SK-N-SH (cell line): ENCODE results near the gene ELF5. TPM values are rescaled to one million over a fixed set of nuclear protein-coding genes. Genes with fewer than 3 reads are reported as not detected.

Experiments used
- CTCF ChIA-PET: fragments of 300-600, 350-600 bp; formaldehyde crosslinking; extraction: SDS; loops from one replicate; lab custom pipeline; 2021; lab: Yijun Ruan, JAX
- POLR2A ChIA-PET: fragments of 350-600 bp; sonication (Branson Sonifier 250); formaldehyde crosslinking; extraction: SDS; loops from one replicate; lab custom pipeline; 2020; ENCODE audit warnings: antibody characterized with exemption, inconsistent platforms; lab: Yijun Ruan, JAX
- DNase-seq: peaks from one replicate; pipeline ENCODE4 v3.0.0; 2012
- H2AFZ ChIP-seq: fragments of 200-600 bp; sonication (generic); 2 replicates; pipeline ENCODE4 v1.8.1; 2016; ENCODE audit warnings: antibody characterized with exemption, mild to moderate bottlenecking, low read depth
- H3F3A ChIP-seq: fragments of 200-600 bp; sonication (generic); replicated peaks from 2 replicates; pipeline ENCODE3; 2016; ENCODE audit warnings: antibody characterized with exemption, mild to moderate bottlenecking; ENCODE audit not compliant: insufficient read depth
- H3K27ac ChIP-seq, 2 experiments: fragments of 200-500 bp in 1 of 2; fragments of 200-600 bp in 1 of 2; sonication (Bioruptor generic) in 1 of 2; sonication (generic), shearing (Covaris generic) in 1 of 2; 2 replicates each; pipeline versions ENCODE4 v1.5.1 to v1.6.1; 2014 to 2016; ENCODE audit warnings: low read depth in 2 of 2, inconsistent platforms in 1 of 2, low read length in 1 of 2, mild to moderate bottlenecking in 1 of 2, mixed read lengths in 1 of 2
- H3K27me3 ChIP-seq: fragments of 200-600 bp; sonication (generic), shearing (Covaris generic); 2 replicates; pipeline ENCODE4 v1.6.1; 2016; ENCODE audit warnings: mixed run types; ENCODE audit not compliant: insufficient read depth
- H3K36me3 ChIP-seq, 2 experiments: fragments of 200-500 bp in 1 of 2; fragments of 200-600 bp in 1 of 2; sonication (Bioruptor generic) in 1 of 2; sonication (generic) in 1 of 2; replicated peaks in 1 of 2; 2 replicates each; pipeline versions ENCODE3 to v1.5.1; 2014 to 2016; ENCODE audit warnings: low read length in 1 of 2, mild to moderate bottlenecking in 1 of 2; ENCODE audit not compliant: insufficient read depth in 2 of 2, control insufficient read depth in 1 of 2
- H3K4me1 ChIP-seq, 2 experiments: fragments of 200-500 bp in 1 of 2; fragments of 200-600 bp in 1 of 2; sonication (Bioruptor generic) in 1 of 2; sonication (generic), shearing (Covaris generic) in 1 of 2; 2 replicates each; pipeline versions ENCODE4 v1.5.1 to v1.6.1; 2014 to 2016; ENCODE audit warnings: low read depth in 1 of 2, low read length in 1 of 2, mixed run types in 1 of 2; ENCODE audit not compliant: insufficient read depth in 2 of 2, control insufficient read depth in 1 of 2
- H3K4me2 ChIP-seq: fragments of 200-600 bp; sonication (generic), shearing (Covaris generic); 2 replicates; pipeline ENCODE4 v1.6.1; 2017; ENCODE audit warnings: mixed run types
- H3K4me3 ChIP-seq, 2 experiments: fragments of 200-500 bp in 1 of 2; fragments of 200-600 bp in 1 of 2; sonication (Bioruptor generic) in 1 of 2; sonication (generic), shearing (Covaris generic) in 1 of 2; 2 replicates each; pipeline versions ENCODE4 v1.5.1 to v1.8.1; 2014 to 2016; ENCODE audit warnings: low read depth in 2 of 2, inconsistent platforms in 1 of 2, low read length in 1 of 2, mild to moderate bottlenecking in 1 of 2, mixed read lengths in 1 of 2, moderate library complexity in 1 of 2
- H3K79me2 ChIP-seq: fragments of 200-600 bp; sonication (generic); 2 replicates; pipeline ENCODE4 v1.8.1; 2017; ENCODE audit warnings: mild to moderate bottlenecking; ENCODE audit not compliant: insufficient read depth
- H3K9ac ChIP-seq: fragments of 200-600 bp; sonication (generic); 2 replicates; pipeline ENCODE4 v1.6.1; 2017; ENCODE audit warnings: mixed run types
- H3K9me2 ChIP-seq: fragments of 200-600 bp; sonication (generic); 2 replicates; pipeline ENCODE4 v1.6.1; 2017; ENCODE audit warnings: mixed run types
- H3K9me3 ChIP-seq: fragments of 200-600 bp; sonication (generic); 2 replicates; pipeline ENCODE4 v1.6.1; 2017; ENCODE audit warnings: mixed run types, mild to moderate bottlenecking, moderate library complexity
- H4K20me1 ChIP-seq: fragments of 200-600 bp; sonication (generic); 2 replicates; pipeline ENCODE4 v1.6.1; 2017; ENCODE audit warnings: mild to moderate bottlenecking, mixed run types; ENCODE audit not compliant: insufficient read depth
- CHD2 ChIP-seq: fragments of 150-350 bp; IDR thresholded peaks from 2 replicates; pipeline ENCODE4 v1.6.1; 2018; ENCODE audit warnings: low read length; ENCODE audit not compliant: partially characterized antibody
- ELF1 ChIP-seq: IDR thresholded peaks from 2 replicates; pipeline ENCODE4 v1.4.0; 2012
- EP300 ChIP-seq, 2 experiments: IDR thresholded peaks; 2 replicates each; pipeline versions ENCODE4 v1.4.0 to v1.6.1; 2012; ENCODE audit warnings: borderline replicate concordance in 1 of 2, low read depth in 1 of 2, low read length in 1 of 2
- FOSL2 ChIP-seq: IDR thresholded peaks from 2 replicates; pipeline ENCODE4 v1.4.0; 2012; ENCODE audit warnings: low read depth, mild to moderate bottlenecking, moderate library complexity, borderline replicate concordance
- FOXJ3 ChIP-seq: sonication (generic); formaldehyde crosslinking; IDR thresholded peaks from 2 replicates; pipeline ENCODE4 v1.5.1; 2020; ENCODE audit warnings: mild to moderate bottlenecking, missing genetic modification reagents
- GATA2 ChIP-seq: sonication (generic); formaldehyde crosslinking; IDR thresholded peaks from 2 replicates; pipeline ENCODE4 v1.5.0; 2020; ENCODE audit warnings: mild to moderate bottlenecking, missing genetic modification reagents
- JUND ChIP-seq: IDR thresholded peaks from 2 replicates; pipeline ENCODE4 v1.4.0; 2012
- NRF1 ChIP-seq: IDR thresholded peaks from 2 replicates; pipeline ENCODE4 v1.6.1; 2012; ENCODE audit warnings: low read depth, mild to moderate bottlenecking, low read length
- PBX3 ChIP-seq: IDR thresholded peaks from 2 replicates; pipeline ENCODE4; 2012
- RCOR1 ChIP-seq: fragments of 150-350 bp; IDR thresholded peaks from 2 replicates; pipeline ENCODE4 v1.6.1; 2017; ENCODE audit warnings: antibody characterized with exemption, low read length
- RFX5 ChIP-seq: IDR thresholded peaks from 2 replicates; pipeline ENCODE4 v1.6.1; 2012; ENCODE audit warnings: mild to moderate bottlenecking, improper control_type of control experiment, low read length
- RXRA ChIP-seq: IDR thresholded peaks from 2 replicates; pipeline ENCODE4 v1.4.0; 2012; ENCODE audit warnings: low read depth, mild to moderate bottlenecking, borderline replicate concordance
- TCF12 ChIP-seq: IDR thresholded peaks from 2 replicates; pipeline ENCODE4 v1.4.0; 2012
- TEAD4 ChIP-seq: IDR thresholded peaks from 2 replicates; pipeline ENCODE4 v1.4.0; 2012; ENCODE audit warnings: mild to moderate bottlenecking, borderline replicate concordance; ENCODE audit not compliant: insufficient read depth
- USF1 ChIP-seq: IDR thresholded peaks from 2 replicates; pipeline ENCODE4 v1.4.0; 2012; ENCODE audit warnings: low read depth, borderline replicate concordance
- YY1 ChIP-seq: IDR thresholded peaks from 2 replicates; pipeline ENCODE4 v1.4.0; 2012; ENCODE audit warnings: low read depth, mild to moderate bottlenecking
- whole genome bisulfite sequencing: methylation state at CpG from one replicate; pipeline ENCODE4 v1.1.6; 2017; ENCODE audit warnings: low lambda C conversion rate; 5-methylcytosine and 5-hydroxymethylcytosine counted together
- polyA plus RNA-seq, 3 experiments: library from polyadenylated mRNA; depleted of rRNA; stranded (reverse); fragments of >200 nt; gene quantifications; 2 replicates each; pipeline ENCODE4 v1.2.3, GENCODE V29; 2012
- TF ChIP-seq, protein P1 (sequence below): IDR thresholded peaks from 2 replicates; pipeline ENCODE4 v1.4.0; 2012; ENCODE audit warnings: low read depth, borderline replicate concordance
- TF ChIP-seq, protein P2 (sequence below): fragments of 150-350 bp; IDR thresholded peaks from 2 replicates; pipeline ENCODE4 v1.6.1; 2016; ENCODE audit warnings: mild to moderate bottlenecking, low read depth, low read length
- TF ChIP-seq, protein P3 (sequence below): IDR thresholded peaks from 2 replicates; pipeline ENCODE4 v1.4.0; 2012; ENCODE audit warnings: low read depth

Gene ELF5
- polyA plus RNA-seq, 1 of the 3 experiments (the other 2 are of a cell fraction): not detected

- ChIA-PET POLR2A (no interaction called here), CTCF (interaction anchor here (1.0 to 4.1 kb wide), 4 partner anchors 9 to 881 kb away, joined by 3 to 16 read pairs (median 4); no protein-coding TSS in a partner anchor)
- TF ChIP-seq RXRA (no peak), YY1 (no peak), NRF1 (no peak), CHD2 (no peak), ELF1 (no peak), TEAD4 (no peak), USF1 (no peak), TCF12 (no peak), GATA2 (CRISPR knock-in tag) (no peak), EP300 (IDR thresholded peaks at IDR 0.05; ENCODE audit: borderline replicate concordance in 1 of 2, low read depth in 1 of 2, low read length in 1 of 2) (no peak), JUND (no peak), FOSL2 (no peak), RCOR1 (no peak), RFX5 (no peak), FOXJ3 (CRISPR knock-in tag) (no peak), PBX3 (no peak)
- TF ChIP-seq, protein P1, sequence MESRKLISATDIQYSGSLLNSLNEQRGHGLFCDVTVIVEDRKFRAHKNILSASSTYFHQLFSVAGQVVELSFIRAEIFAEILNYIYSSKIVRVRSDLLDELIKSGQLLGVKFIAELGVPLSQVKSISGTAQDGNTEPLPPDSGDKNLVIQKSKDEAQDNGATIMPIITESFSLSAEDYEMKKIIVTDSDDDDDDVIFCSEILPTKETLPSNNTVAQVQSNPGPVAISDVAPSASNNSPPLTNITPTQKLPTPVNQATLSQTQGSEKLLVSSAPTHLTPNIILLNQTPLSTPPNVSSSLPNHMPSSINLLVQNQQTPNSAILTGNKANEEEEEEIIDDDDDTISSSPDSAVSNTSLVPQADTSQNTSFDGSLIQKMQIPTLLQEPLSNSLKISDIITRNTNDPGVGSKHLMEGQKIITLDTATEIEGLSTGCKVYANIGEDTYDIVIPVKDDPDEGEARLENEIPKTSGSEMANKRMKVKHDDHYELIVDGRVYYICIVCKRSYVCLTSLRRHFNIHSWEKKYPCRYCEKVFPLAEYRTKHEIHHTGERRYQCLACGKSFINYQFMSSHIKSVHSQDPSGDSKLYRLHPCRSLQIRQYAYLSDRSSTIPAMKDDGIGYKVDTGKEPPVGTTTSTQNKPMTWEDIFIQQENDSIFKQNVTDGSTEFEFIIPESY: no peak
- TF ChIP-seq, protein P2, sequence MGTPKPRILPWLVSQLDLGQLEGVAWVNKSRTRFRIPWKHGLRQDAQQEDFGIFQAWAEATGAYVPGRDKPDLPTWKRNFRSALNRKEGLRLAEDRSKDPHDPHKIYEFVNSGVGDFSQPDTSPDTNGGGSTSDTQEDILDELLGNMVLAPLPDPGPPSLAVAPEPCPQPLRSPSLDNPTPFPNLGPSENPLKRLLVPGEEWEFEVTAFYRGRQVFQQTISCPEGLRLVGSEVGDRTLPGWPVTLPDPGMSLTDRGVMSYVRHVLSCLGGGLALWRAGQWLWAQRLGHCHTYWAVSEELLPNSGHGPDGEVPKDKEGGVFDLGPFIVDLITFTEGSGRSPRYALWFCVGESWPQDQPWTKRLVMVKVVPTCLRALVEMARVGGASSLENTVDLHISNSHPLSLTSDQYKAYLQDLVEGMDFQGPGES: no peak
- TF ChIP-seq, protein P3, sequence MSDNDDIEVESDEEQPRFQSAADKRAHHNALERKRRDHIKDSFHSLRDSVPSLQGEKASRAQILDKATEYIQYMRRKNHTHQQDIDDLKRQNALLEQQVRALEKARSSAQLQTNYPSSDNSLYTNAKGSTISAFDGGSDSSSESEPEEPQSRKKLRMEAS: no peak
- no peak for DNase-seq
- no peaks in the 10 kb centered on the region for H3K79me2 ChIP-seq
- no peaks in the 10 kb centered on the region for H3K9me3 ChIP-seq
- H3K4me1 ChIP-seq: peaks cover 0 to 3% of the 10 kb centered on the region in 2 experiments; a peak in 2 of 4 replicates
- H3K27me3 ChIP-seq: no peaks in the 10 kb centered on the region
- H3K9me2 ChIP-seq: no peaks in the 10 kb centered on the region
- H3K27ac ChIP-seq: no peak overlapping the region
- no peak overlapping the region for H3K4me2 ChIP-seq
- no peak overlapping the region for H3K9ac ChIP-seq
- no peaks in the 10 kb centered on the region for H3F3A ChIP-seq
- H4K20me1 ChIP-seq: no peaks in the 10 kb centered on the region
- H3K36me3 ChIP-seq: no peaks in the 10 kb centered on the region
- WGBS: 89% methylated on average over 2 of the region's 2 CpGs
- H2AFZ ChIP-seq: no peak overlapping the region
- no peak overlapping the region for H3K4me3 ChIP-seq
These were observed 2.9 kb downstream of the ELF5 start for GRCh38 chr11:34510673-34511072.
